Measurements from ENCODE around the gene AMFR.

The AMFR gene

GRCh38 chr16:56329887-56330286 lies 95.5 kb downstream of the AMFR start:
- no peak for DNase-seq

DNA sequence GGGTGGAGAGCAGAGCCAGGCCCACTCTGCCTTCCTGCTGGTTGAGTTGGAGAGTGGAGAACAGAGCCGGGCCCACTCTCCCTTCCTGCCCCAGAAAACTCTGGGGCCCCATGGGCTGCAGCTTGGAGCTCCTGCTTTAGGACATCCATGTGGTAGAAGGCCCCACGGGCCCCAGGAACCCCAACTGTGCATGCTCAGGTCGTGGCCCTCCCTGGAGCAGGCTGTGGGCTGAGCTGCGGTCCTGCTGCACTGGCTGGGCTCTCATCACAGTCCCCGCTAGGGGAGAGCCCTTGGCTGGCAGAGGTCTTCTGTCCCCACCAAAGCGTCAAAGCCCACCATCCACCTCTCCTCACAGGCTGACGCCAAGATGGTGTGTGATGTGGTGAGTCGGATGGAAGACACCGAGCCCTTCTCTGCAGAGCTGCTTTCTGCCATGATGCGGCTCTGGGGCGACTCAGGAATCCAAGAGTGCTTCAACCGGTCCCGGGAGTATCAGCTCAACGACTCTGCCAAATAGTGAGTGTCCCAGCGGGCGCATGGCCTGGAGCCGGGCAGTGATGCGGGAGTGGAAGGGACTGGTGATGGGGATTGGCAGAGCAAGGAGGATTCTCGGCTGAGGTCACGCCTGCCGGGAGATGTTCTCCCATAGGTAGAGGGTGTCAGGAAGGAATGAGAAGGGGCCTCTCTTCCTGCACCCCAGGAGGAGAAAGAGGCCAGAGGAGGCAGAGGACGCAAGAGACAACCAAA lies 96.9 kb downstream of the AMFR start:
- DNase-seq, result no peak

- DNase-seq, result no peak
These were observed 97.5 kb downstream of the AMFR start for GRCh38 chr16:56327929-56328258.

- no peak for DNase-seq
These were observed 98.0 kb downstream of the AMFR start for GRCh38 chr16:56327071-56327928.

DNA sequence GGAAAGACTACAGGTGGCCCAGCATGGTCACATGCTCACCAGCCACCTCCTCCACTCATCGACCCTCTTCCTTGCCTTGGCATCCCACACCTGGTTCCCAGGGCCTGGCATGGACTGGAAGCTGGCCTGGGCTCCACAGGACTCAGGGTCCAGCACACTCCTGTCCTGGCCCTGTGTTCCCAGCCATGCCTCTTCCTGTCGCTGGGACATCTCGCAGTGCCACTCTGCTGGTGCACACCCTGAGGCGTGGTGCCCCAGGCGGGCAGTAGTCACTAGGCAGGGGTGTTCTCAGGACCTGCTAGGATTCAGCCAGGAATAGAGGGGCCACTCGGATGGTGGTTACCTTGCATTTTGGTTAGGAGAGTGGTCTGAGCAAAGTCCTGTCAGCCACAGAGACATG lies 99.4 kb downstream of the AMFR start:
- no peak for DNase-seq

DNA sequence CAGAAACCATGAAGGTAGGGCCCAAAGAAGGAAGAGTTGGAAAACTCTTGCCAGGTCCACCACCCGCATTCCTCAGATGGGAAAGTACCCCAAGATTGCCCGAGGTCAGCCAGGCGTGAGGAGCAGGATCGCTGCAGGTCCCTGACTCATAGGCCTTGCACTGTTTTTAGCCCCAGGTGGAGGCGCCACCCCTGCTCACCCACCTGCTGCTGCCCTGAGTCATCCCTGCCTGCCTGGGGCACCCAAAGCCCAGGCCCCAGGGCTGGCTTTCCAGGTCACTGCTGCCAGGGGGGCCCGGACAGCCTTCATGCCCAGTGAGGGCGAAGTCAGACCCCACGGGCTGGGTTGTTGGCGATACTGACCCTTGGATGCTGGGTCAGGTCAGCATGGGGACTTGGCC lies 100.9 kb downstream of the AMFR start:
- DNase-seq, result no peak

GRCh38 chr16:56321571-56321970 lies 103.8 kb downstream of the AMFR start:
- no peak for DNase-seq

- DNase-seq, result no peak
These were observed 104.4 kb downstream of the AMFR start for GRCh38 chr16:56320811-56321558.

GRCh38 chr16:56320056-56320455 lies 105.3 kb downstream of the AMFR start:
- no peak for DNase-seq

GRCh38 chr16:56319376-56319775 lies 106.0 kb downstream of the AMFR start:
- no peak for DNase-seq

- no peak for DNase-seq
These were observed 106.6 kb downstream of the AMFR start for GRCh38 chr16:56318827-56319140.

- DNase-seq, result peak; percentile 94
These were observed 107.1 kb downstream of the AMFR start for GRCh38 chr16:56317998-56318826.

- DNase-seq, result no peak
These were observed 108.8 kb downstream of the AMFR start for GRCh38 chr16:56316545-56316944.

DNA sequence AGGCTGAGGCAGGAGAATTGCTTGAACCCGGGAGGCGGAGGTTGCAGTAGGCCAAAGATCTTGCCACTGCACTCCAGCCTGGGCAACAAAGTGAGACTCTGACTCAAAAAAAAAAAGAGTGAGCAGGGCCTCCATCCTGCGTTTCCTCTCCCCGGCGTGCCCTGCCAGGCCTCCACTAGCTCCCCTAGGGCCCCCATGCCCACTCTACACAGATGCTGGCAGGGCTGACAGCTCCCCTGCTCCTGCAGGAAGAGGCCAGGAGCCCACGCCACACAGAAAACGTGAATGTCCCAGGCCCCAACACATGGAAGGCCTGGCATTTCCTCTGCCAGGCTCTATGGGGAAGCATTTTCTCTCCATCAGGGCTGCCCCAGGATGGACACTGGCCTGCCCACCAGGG lies 109.4 kb downstream of the AMFR start:
- no peak for DNase-seq

- DNase-seq, result no peak
These were observed 111.0 kb downstream of the AMFR start for GRCh38 chr16:56314244-56314850.

GRCh38 chr16:56312556-56312955 lies 112.8 kb downstream of the AMFR start:
- no peak for DNase-seq

DNA sequence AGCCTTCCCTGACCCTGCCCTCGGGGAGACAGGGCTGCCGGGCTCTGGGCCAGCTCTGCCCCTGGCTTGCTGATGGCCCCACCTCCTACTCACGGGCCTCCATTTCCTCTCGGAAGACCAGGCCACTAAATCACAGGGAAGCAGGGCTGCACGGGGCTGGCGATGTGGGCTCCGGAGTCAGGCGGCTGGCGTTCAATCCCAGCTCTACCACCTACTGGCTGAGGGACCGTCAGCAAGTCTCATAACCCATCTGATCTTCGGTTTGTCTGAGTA lies 113.4 kb downstream of the AMFR start:
- DNase-seq, result no peak
